ENCODE results near the gene EML1.

The EML1 gene

DNA sequence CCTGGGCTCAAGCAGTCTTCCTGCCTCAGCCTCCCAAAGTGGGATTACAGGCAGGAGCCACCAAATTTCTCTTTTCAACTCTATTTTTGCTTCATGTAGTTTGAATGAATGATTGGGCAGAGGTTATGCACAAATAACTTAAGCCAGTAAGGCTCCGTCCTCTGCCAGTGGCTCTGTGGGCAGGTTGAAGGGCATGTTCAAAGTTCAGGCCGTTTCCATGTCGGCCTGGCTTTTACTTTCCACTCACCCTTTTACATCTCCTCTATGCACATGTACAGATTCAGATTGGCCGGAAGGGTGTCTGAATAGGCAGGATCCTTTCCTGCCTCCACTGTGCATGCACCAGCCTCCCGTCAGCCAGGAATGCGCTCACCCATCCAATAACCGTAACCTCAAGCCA, 132.3 kb downstream of the EML1 start:
- TF ChIP-seq, protein P1, sequence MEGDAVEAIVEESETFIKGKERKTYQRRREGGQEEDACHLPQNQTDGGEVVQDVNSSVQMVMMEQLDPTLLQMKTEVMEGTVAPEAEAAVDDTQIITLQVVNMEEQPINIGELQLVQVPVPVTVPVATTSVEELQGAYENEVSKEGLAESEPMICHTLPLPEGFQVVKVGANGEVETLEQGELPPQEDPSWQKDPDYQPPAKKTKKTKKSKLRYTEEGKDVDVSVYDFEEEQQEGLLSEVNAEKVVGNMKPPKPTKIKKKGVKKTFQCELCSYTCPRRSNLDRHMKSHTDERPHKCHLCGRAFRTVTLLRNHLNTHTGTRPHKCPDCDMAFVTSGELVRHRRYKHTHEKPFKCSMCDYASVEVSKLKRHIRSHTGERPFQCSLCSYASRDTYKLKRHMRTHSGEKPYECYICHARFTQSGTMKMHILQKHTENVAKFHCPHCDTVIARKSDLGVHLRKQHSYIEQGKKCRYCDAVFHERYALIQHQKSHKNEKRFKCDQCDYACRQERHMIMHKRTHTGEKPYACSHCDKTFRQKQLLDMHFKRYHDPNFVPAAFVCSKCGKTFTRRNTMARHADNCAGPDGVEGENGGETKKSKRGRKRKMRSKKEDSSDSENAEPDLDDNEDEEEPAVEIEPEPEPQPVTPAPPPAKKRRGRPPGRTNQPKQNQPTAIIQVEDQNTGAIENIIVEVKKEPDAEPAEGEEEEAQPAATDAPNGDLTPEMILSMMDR (IDR thresholded peaks at IDR 0.05; ENCODE audit: low read depth, low read length) = no peak
- no peak overlapping the region for H3K4me3 ChIP-seq (replicated peaks in 1 of 2; ENCODE audit: low read depth in 2 of 2, low read length in 2 of 2)
- no peak for DNase-seq (ENCODE audit: low read depth in 2 of 2)

DNA sequence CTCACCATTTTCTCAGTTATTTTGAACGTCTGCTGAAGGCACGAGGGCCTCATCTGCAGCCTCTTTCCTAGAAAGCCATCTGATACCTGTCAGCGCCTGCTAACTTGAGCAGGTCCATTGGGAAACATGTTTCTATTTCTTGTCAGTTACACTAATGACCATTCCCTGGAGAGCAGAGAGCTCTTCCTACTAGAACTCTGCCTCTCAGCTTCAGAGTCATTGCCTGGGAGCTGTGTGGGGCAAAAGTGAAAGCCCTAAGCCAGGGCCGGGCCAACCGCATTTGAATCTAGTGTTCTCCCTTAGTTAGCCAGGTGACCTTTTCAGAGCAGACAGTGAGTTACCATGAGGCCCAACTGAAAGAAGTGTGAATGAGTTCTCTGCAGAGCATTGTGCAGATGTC, 135.8 kb downstream of the EML1 start:
- TF ChIP-seq, protein P1 (IDR thresholded peaks at IDR 0.05; ENCODE audit: low read depth, low read length) = no peak
- DNase-seq (ENCODE audit: low read depth in 2 of 2) = peak in 1 of 2 donors; percentile 54
- no peak overlapping the region for H3K4me3 ChIP-seq (replicated peaks in 1 of 2; ENCODE audit: low read depth in 2 of 2, low read length in 2 of 2)

DNA sequence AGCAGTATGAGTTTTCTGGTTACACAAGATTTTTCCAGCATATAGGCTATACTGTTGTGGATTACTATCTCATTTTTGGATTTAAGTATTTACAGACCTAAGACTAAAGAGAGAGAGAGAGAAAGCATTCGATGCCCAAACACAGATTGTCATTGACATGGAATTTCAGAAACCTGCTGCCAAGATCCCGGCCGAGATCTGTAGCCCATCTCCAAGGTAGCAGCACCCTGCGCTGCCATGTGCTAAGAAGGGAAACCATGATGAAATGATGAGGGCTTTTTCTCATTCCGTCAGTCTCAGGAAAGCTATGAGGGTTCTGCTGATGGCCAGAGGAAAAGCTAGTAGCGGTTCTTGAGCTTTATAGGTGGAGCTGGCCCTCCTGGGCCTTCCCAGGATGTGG, 136.4 kb downstream of the EML1 start:
- TF ChIP-seq, protein P1 (IDR thresholded peaks at IDR 0.05; ENCODE audit: low read depth, low read length) = no peak

DNA sequence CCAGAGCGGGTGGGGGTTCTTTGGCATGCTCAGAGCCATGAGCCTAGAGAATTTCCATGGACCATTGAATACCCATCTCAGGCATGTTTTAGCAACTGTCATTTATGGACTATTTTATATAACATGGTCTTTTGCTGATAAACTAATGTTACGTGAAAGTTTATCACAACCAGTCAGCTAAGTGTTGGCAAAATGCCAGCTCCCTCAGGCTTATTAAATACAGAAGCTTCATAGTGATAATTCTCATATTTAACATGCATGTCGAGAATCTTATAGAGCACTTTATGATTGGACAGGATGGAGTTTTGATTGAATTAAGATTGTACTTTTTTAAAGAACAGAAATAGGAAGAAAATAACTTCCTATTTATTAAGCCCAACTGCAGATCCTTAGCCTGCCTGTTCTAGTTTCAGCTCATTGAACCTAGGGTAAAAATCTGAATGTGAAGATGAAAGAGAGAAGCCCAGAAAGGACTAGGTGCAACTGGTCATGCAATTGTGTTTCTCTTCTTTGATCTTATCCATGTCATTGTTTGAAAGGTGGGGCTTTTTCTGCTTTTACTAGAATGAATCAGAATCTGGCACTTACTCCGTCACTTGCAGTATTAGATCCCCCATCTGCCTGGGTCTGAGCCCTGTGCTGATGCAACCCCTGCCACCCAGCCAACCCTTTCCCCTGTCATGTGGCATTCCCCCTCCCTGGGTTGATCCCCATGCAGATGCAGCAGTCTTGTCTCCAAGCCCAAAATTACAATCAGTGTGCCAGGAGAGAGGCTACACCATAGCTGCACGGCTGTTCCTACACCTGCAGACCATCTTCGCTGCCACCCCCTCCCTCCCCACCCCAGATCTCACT, 137.4 kb downstream of the EML1 start:
- DNase-seq (ENCODE audit: low read depth in 2 of 2) = peak; percentile 10 to 30
- H3K4me3 ChIP-seq (replicated peaks in 1 of 2; ENCODE audit: low read depth in 2 of 2, low read length in 2 of 2) = no peak overlapping the region
- TF ChIP-seq, protein P1 (IDR thresholded peaks at IDR 0.05; ENCODE audit: low read depth, low read length) = no peak

More for the DNA sequence above, 136.4 kb downstream of the EML1 start:
- H3K4me3 ChIP-seq (replicated peaks in 1 of 2; ENCODE audit: low read depth in 2 of 2, low read length in 2 of 2) = no peak overlapping the region
- DNase-seq (ENCODE audit: low read depth in 2 of 2) = no peak

DNA sequence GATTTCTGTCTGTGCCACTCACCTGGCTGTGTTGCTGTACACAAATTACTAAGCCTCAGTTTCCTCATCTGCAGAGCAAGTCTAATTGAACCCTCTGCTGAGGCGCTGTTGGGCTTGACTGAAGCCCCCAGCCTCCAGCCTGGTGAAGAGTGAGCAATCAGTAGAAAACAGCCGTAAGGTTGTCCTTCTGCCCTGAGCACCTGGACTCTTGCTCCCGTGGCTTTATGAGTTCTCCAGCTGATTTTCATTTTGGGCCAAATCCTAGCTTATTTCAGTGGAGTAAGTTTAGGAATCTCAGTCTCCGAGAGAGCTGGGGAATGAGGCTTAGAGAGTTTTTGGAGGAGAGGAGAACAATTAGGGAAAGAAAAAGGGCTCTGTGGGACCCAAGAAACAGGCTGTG, 138.1 kb downstream of the EML1 start:
- H3K4me3 ChIP-seq (replicated peaks in 1 of 2; ENCODE audit: low read depth in 2 of 2, low read length in 2 of 2) = no peak overlapping the region
- TF ChIP-seq, protein P1 (IDR thresholded peaks at IDR 0.05; ENCODE audit: low read depth, low read length) = no peak
- no peak for DNase-seq (ENCODE audit: low read depth in 2 of 2)

DNA sequence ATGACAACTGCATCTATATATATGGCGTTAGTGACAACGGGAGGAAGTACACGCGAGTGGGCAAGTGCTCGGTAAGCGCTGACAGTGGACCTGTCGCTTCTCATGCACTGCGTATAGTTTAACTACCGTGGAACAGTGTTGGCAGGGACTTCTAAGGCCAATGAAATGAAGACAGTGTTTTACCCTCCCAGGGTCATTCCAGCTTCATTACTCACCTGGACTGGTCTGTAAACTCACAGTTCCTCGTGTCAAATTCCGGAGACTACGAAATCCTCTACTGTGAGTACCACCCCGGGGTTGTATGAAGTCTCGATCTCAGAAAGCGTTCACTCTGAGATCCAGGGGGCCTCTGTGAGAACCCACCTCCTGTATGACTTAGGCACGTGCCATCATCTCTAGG, 142.8 kb downstream of the EML1 start:
- DNase-seq (ENCODE audit: low read depth in 2 of 2) = peak in 1 of 2 donors; percentile 25
- TF ChIP-seq, protein P1 (IDR thresholded peaks at IDR 0.05; ENCODE audit: low read depth, low read length) = no peak
- no peak overlapping the region for H3K4me3 ChIP-seq (replicated peaks in 1 of 2; ENCODE audit: low read depth in 2 of 2, low read length in 2 of 2)

Data from cardiac fibroblast (primary cell).